Mesothelial cell of epicardium (in vitro differentiated cells): ENCODE measurements around the gene TRIM17. TPM values are rescaled to one million over a fixed set of nuclear protein-coding genes. Genes with fewer than 3 reads are reported as not detected.
A peak's percentile ranks its signal among the peaks of the same experiment; 100 is the strongest.

Source experiments
- DNase-seq, 2 experiments: peaks; one replicate each; pipeline ENCODE4 v3.0.0; 2021; ENCODE audit warnings: low spot score in 2 of 2; ENCODE audit not compliant: unreplicated experiment in 2 of 2
- H3K27ac Mint-ChIP-seq: 2 replicates; pipeline ENCODE4 v1.8.0; 2021; ENCODE audit warnings: mixed read lengths
- H3K27me3 Mint-ChIP-seq: 2 replicates; pipeline ENCODE4 v1.8.0; 2021; ENCODE audit warnings: low read depth, mixed read lengths
- H3K36me3 Mint-ChIP-seq: 2 replicates; pipeline ENCODE4 v1.8.0; 2021; ENCODE audit warnings: mixed read lengths
- H3K4me1 Mint-ChIP-seq: 2 replicates; pipeline ENCODE4 v1.8.0; 2021; ENCODE audit warnings: mixed read lengths
- H3K4me3 Mint-ChIP-seq: 2 replicates; pipeline ENCODE4 v1.8.0; 2021; ENCODE audit warnings: mild to moderate bottlenecking, moderate library complexity, mixed read lengths
- H3K9me3 Mint-ChIP-seq: 2 replicates; pipeline ENCODE4 v1.8.0; 2021; ENCODE audit warnings: mixed read lengths
- CTCF ChIP-seq: fragments of 200-600 bp; sonication (generic); IDR thresholded peaks from one replicate; pipeline ENCODE4 v1.5.0; 2021; ENCODE audit warnings: antibody characterized with exemption; ENCODE audit not compliant: unreplicated experiment
- total RNA-seq: library from RNA; stranded (reverse); gene quantifications from 3 replicates; pipeline ENCODE4 v1.2.1, GENCODE V29; 2021

Gene TRIM17
- total RNA-seq, 1 donor from 2014 or later: 30.6 TPM

- Mint-ChIP-seq H3K36me3 (no peaks in the 10 kb centered on the region), H3K27me3 (peaks cover 75% of the 10 kb centered on the region), H3K9me3 (no peaks in the 10 kb centered on the region), H3K4me1 (peaks cover 31% of the 10 kb centered on the region), H3K4me3 (peak overlapping the region; percentile 78), H3K27ac (no peak overlapping the region)
- no peak for DNase-seq
- no peak for TF ChIP-seq CTCF
These were observed 46.4 kb upstream of the TRIM17 start for GRCh38 chr1:228463009-228463558.

- Mint-ChIP-seq H3K9me3 (no peaks in the 10 kb centered on the region), H3K4me1 (peaks cover 33% of the 10 kb centered on the region), H3K27me3 (peaks cover 70% of the 10 kb centered on the region), H3K4me3 (no peak overlapping the region), H3K27ac (no peak overlapping the region), H3K36me3 (no peaks in the 10 kb centered on the region)
- DNase-seq: no peak
- no peak for TF ChIP-seq CTCF
These were observed 45.9 kb upstream of the TRIM17 start for GRCh38 chr1:228462560-228462959.

- H3K9me3 Mint-ChIP-seq: no peaks in the 10 kb centered on the region
- no peaks in the 10 kb centered on the region for H3K36me3 Mint-ChIP-seq
- no peak overlapping the region for H3K4me3 Mint-ChIP-seq
- H3K27me3 Mint-ChIP-seq: peaks cover 53% of the 10 kb centered on the region
- H3K4me1 Mint-ChIP-seq: peaks cover 44% of the 10 kb centered on the region
- no peak for TF ChIP-seq CTCF
- no peak overlapping the region for H3K27ac Mint-ChIP-seq
- DNase-seq: no peak
These were observed 44.2 kb upstream of the TRIM17 start for GRCh38 chr1:228460821-228461220.

- peak; percentile 96 for TF ChIP-seq CTCF
- Mint-ChIP-seq H3K4me3 (peak overlapping the region; percentile 94), H3K36me3 (no peaks in the 10 kb centered on the region), H3K4me1 (peaks cover 38% of the 10 kb centered on the region), H3K27me3 (peaks cover 39% of the 10 kb centered on the region), H3K27ac (peak overlapping the region; percentile 39), H3K9me3 (no peaks in the 10 kb centered on the region)
- peak in 1 of 2 experiments; percentile 68 for DNase-seq
These were observed 42.7 kb upstream of the TRIM17 start for GRCh38 chr1:228459091-228459993.

DNA sequence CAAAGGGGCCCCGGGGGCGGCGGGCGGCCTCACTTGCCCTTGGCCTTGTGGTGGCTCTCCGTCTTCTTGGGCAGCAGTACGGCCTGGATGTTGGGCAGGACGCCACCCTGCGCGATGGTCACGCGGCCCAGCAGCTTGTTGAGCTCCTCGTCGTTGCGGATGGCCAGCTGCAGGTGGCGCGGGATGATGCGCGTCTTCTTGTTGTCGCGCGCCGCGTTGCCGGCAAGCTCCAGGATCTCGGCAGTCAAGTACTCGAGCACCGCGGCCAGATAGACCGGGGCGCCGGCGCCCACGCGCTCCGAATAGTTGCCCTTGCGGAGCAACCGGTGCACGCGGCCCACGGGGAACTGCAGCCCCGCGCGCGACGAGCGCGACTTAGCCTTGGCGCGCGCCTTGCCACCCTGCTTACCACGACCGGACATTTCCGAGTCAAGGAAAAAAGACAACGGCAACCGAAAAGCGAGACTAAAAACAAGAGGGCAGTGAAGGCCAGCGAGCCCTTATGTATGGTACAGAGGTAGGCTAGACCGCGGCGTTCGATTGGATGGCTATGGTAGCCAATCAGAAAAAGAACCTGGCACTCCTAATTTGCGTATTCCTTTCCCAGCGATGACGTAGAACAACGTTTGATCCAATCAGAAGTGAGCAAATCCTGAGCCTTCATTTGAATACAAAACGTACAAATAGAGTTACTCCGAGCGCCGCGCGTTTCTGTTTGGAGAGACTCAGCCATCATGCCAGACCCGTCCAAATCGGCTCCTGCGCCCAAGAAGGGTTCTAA, 40.9 kb upstream of the TRIM17 start:
- Mint-ChIP-seq H3K36me3 (no peaks in the 10 kb centered on the region), H3K27ac (peak overlapping the region; percentile 98), H3K9me3 (no peaks in the 10 kb centered on the region), H3K4me1 (peaks cover 30% of the 10 kb centered on the region), H3K4me3 (peak overlapping the region; percentile 94), H3K27me3 (peaks cover 22% of the 10 kb centered on the region)
- DNase-seq: peak; percentile 78 to 85
- TF ChIP-seq CTCF: peak; percentile 24
